Hepatocyte (in vitro differentiated cells): ENCODE data around the gene C2orf74. TPM values are rescaled to one million over a fixed set of nuclear protein-coding genes. Genes with fewer than 3 reads are reported as not detected.
"Not testable (repeated sequence)": the region's sequence is repeated elsewhere in the genome, so short reads cannot be mapped to it uniquely, and the experiment has no call there.

ENCODE experiments used
- DNase-seq: peaks from one replicate; pipeline ENCODE4 v3.0.0-alpha.2; 2016; ENCODE audit warnings: low spot score
- H2AFZ ChIP-seq: fragments of 200-600 bp; sonication (generic); 2 replicates; pipeline ENCODE4 v1.6.0; 2016; ENCODE audit warnings: antibody characterized with exemption, mild to moderate bottlenecking
- H3K27ac ChIP-seq: fragments of 200-600 bp; sonication (generic); 2 replicates; pipeline ENCODE4 v1.5.1; 2016; ENCODE audit warnings: mild to moderate bottlenecking
- H3K27me3 ChIP-seq: fragments of 200-600 bp; sonication (generic); 2 replicates; pipeline ENCODE4 v1.6.1; 2016
- H3K36me3 ChIP-seq: fragments of 200-600 bp; sonication (generic); replicated peaks from 2 replicates; pipeline ENCODE4 v1.5.1; 2016; ENCODE audit warnings: low read depth; ENCODE audit not compliant: insufficient read depth
- H3K4me1 ChIP-seq: fragments of 200-600 bp; sonication (generic); 2 replicates; pipeline ENCODE4 v1.5.1; 2016; ENCODE audit warnings: mild to moderate bottlenecking, moderate library complexity; ENCODE audit not compliant: insufficient read depth
- H3K4me2 ChIP-seq: fragments of 200-600 bp; sonication (generic); 2 replicates; pipeline ENCODE4 v1.6.0; 2016
- H3K4me3 ChIP-seq: fragments of 200-600 bp; sonication (generic); 2 replicates; pipeline ENCODE4 v1.5.1; 2016; ENCODE audit warnings: mild to moderate bottlenecking
- H3K79me2 ChIP-seq: fragments of 200-600 bp; sonication (generic); 2 replicates; pipeline ENCODE4 v1.6.0; 2017; ENCODE audit warnings: mild to moderate bottlenecking
- H3K9me2 ChIP-seq: fragments of 200-600 bp; sonication (generic); replicated peaks from 2 replicates; pipeline ENCODE4 v1.6.0; 2017; ENCODE audit warnings: mild to moderate bottlenecking; ENCODE audit not compliant: insufficient read depth
- H3K9me3 ChIP-seq: fragments of 200-600 bp; sonication (generic); 2 replicates; pipeline ENCODE4 v1.5.1; 2016; ENCODE audit warnings: low read depth, mild to moderate bottlenecking
- H4K20me1 ChIP-seq: fragments of 200-600 bp; sonication (generic); 2 replicates; pipeline ENCODE4 v1.6.0; 2016; ENCODE audit warnings: mild to moderate bottlenecking; ENCODE audit not compliant: insufficient read depth, poor library complexity, severe bottlenecking
- CTCF ChIP-seq: fragments of 200-600 bp; sonication (generic); IDR thresholded peaks from 2 replicates; pipeline ENCODE4 v1.5.1; 2016; ENCODE audit warnings: antibody characterized with exemption, mild to moderate bottlenecking; ENCODE audit not compliant: poor library complexity
- EZH2 ChIP-seq: fragments of 200-600 bp; sonication (generic); IDR thresholded peaks from 2 replicates; pipeline ENCODE4 v1.6.1; 2016; ENCODE audit warnings: antibody characterized with exemption, mild to moderate bottlenecking, borderline replicate concordance
- EZH2phosphoT487 ChIP-seq: fragments of 200-600 bp; sonication (generic); IDR thresholded peaks from one replicate; pipeline ENCODE4 v1.6.1; 2018; ENCODE audit warnings: antibody characterized with exemption, mild to moderate bottlenecking, low read depth, moderate library complexity; ENCODE audit not compliant: unreplicated experiment, severe bottlenecking
- WGBS: methylation state at CpG from one replicate; pipeline ENCODE4 v1.1.6; 2016; ENCODE audit warnings: low lambda C conversion rate; ENCODE audit errors: missing lambda C conversion rate; 5-methylcytosine and 5-hydroxymethylcytosine counted together
- polyA plus RNA-seq: library from polyadenylated mRNA; unstranded; fragments of >200 nt; fragmentation: Nextera tagmentation; extraction: Ambion mirVana; gene quantifications from 2 replicates; pipeline ENCODE4 v1.2.1, GENCODE V29; 2016
- total RNA-seq: library from RNA; depleted of rRNA; stranded (reverse); fragments of >200 nt; gene quantifications from 2 replicates; pipeline ENCODE4 v1.2.3, GENCODE V29; 2014

The C2orf74 gene
- total and polyA plus RNA-seq, 2 experiments from 2014 or later = 6.2 to 10.2 TPM

- H3K4me1 ChIP-seq = no peaks in the 10 kb centered on the region
- WGBS = 93% methylated on average over 5 of the region's 5 CpGs
- no peaks in the 10 kb centered on the region for H3K9me3 ChIP-seq
Observed at GRCh38 chr2:61162721-61163120, 733 bp downstream of the C2orf74 start.

GRCh38 chr2:61165082-61165481 is 3.1 kb downstream of the C2orf74 start:
- not testable (repeated sequence) for H2AFZ ChIP-seq, H3K4me3 ChIP-seq, DNase-seq, H3K79me2 ChIP-seq, H3K9me2 ChIP-seq, H3K9me3 ChIP-seq, H3K4me1 ChIP-seq, H3K36me3 ChIP-seq, H3K4me2 ChIP-seq, H3K27me3 ChIP-seq, H3K27ac ChIP-seq, H4K20me1 ChIP-seq
- 96% methylated on average over 7 of the region's 7 CpGs for WGBS

More at GRCh38 chr2:61162721-61163120, 733 bp downstream of the C2orf74 start:
- no peak overlapping the region for H3K27ac ChIP-seq
- no peaks in the 10 kb centered on the region for H4K20me1 ChIP-seq
- H3K4me3 ChIP-seq = no peak overlapping the region
- no peak overlapping the region for H2AFZ ChIP-seq
- H3K79me2 ChIP-seq = no peaks in the 10 kb centered on the region
- H3K9me2 ChIP-seq = no peaks in the 10 kb centered on the region
- H3K27me3 ChIP-seq = no peaks in the 10 kb centered on the region
- H3K4me2 ChIP-seq = no peak overlapping the region
- TF ChIP-seq EZH2phosphoT487 = no peak
- no peak for TF ChIP-seq CTCF
- no peak for TF ChIP-seq EZH2
- no peaks in the 10 kb centered on the region for H3K36me3 ChIP-seq
- no peak for DNase-seq

GRCh38 chr2:61165946-61166345 is 4.0 kb downstream of the C2orf74 start:
- no peaks in the 10 kb centered on the region for H4K20me1 ChIP-seq
- TF ChIP-seq EZH2 (no peak), CTCF (no peak), EZH2phosphoT487 (no peak)
- WGBS = 80% methylated on average over 3 of the region's 3 CpGs
- no peak overlapping the region for H2AFZ ChIP-seq
- no peaks in the 10 kb centered on the region for H3K79me2 ChIP-seq
- no peak overlapping the region for H3K4me2 ChIP-seq
- no peaks in the 10 kb centered on the region for H3K4me1 ChIP-seq
- no peak overlapping the region for H3K27ac ChIP-seq
- H3K4me3 ChIP-seq = no peak overlapping the region
- no peaks in the 10 kb centered on the region for H3K9me3 ChIP-seq
- no peaks in the 10 kb centered on the region for H3K27me3 ChIP-seq
- H3K36me3 ChIP-seq = no peaks in the 10 kb centered on the region
- no peak for DNase-seq
- H3K9me2 ChIP-seq = no peaks in the 10 kb centered on the region

GRCh38 chr2:61167579-61167978 is 5.6 kb downstream of the C2orf74 start:
- no peak for TF ChIP-seq EZH2phosphoT487
- TF ChIP-seq EZH2 = no peak
- TF ChIP-seq CTCF = no peak
- DNase-seq = no peak
- WGBS = 95% methylated on average over 10 of the region's 10 CpGs
- Histone ChIP-seq H3K4me2 (no peak overlapping the region), H3K9me2 (no peaks in the 10 kb centered on the region), H3K27ac (no peak overlapping the region), H3K36me3 (no peaks in the 10 kb centered on the region), H3K79me2 (no peaks in the 10 kb centered on the region), H3K9me3 (no peaks in the 10 kb centered on the region), H2AFZ (no peak overlapping the region), H3K4me3 (no peak overlapping the region), H4K20me1 (no peaks in the 10 kb centered on the region), H3K27me3 (no peaks in the 10 kb centered on the region), H3K4me1 (no peaks in the 10 kb centered on the region)
